CD4-positive, CD25-positive, alpha-beta regulatory T cell (primary cell): ENCODE data around the gene BUB1B. TPM values are rescaled to one million over a fixed set of nuclear protein-coding genes. Genes with fewer than 3 reads are reported as not detected.
"Not testable (repeated sequence)": the region's sequence is repeated elsewhere in the genome, so short reads cannot be mapped to it uniquely, and the experiment has no call there.

Experiments used
- ATAC-seq, 2 donors: fragments of 150-1000 bp; cut with Tn5 transposase; one replicate each; pipeline ENCODE4 v1.10.0; 2021; ENCODE audit warnings: low read depth in 2 of 2, moderate number of reproducible peaks in 2 of 2, moderate library complexity in 1 of 2
- DNase-seq, 3 donors: peaks; one replicate each; pipeline versions ENCODE4 v3.0.0 to v3.0.0-alpha.2; 2012 to 2022; ENCODE audit warnings: mixed read lengths in 1 of 3
- H3K27ac ChIP-seq: one replicate; pipeline ENCODE4 v1.7.0; 2013; ENCODE audit warnings: mild to moderate bottlenecking, low read length; ENCODE audit not compliant: insufficient read depth, poor library complexity, severe bottlenecking
- H3K27me3 ChIP-seq: one replicate; pipeline ENCODE4 v1.7.0; 2013; ENCODE audit warnings: low read length; ENCODE audit not compliant: control insufficient read depth, insufficient read depth
- H3K36me3 ChIP-seq: one replicate; pipeline ENCODE4 v1.7.0; 2013; ENCODE audit warnings: mild to moderate bottlenecking, low read length, moderate library complexity; ENCODE audit not compliant: control insufficient read depth, insufficient read depth
- H3K4me1 ChIP-seq: 2 replicates; pipeline ENCODE4 v1.7.0; 2013; ENCODE audit warnings: mild to moderate bottlenecking, low read length; ENCODE audit not compliant: insufficient read depth, control insufficient read depth, poor library complexity, severe bottlenecking
- H3K4me3 ChIP-seq: one replicate; pipeline ENCODE4 v1.7.0; 2013; ENCODE audit warnings: low read depth, mild to moderate bottlenecking, low read length, moderate library complexity
- H3K9me3 ChIP-seq, 2 experiments: 1 replicate in 1 of 2; 2 replicates in 1 of 2; pipeline ENCODE4 v1.7.0; 2013; ENCODE audit warnings: low read length in 2 of 2, mild to moderate bottlenecking in 1 of 2, moderate library complexity in 1 of 2; ENCODE audit not compliant: control insufficient read depth in 2 of 2
- H3K27ac Mint-ChIP-seq, 3 donors: one replicate each; pipeline ENCODE4 v1.8.0; 2020 to 2022; ENCODE audit warnings: mild to moderate bottlenecking in 3 of 3, mixed read lengths in 3 of 3, moderate library complexity in 2 of 3
- H3K27me3 Mint-ChIP-seq: one replicate; pipeline ENCODE4 v1.8.0; 2022; ENCODE audit warnings: mild to moderate bottlenecking, mixed read lengths
- H3K36me3 Mint-ChIP-seq: one replicate; pipeline ENCODE4 v1.8.0; 2020; ENCODE audit warnings: mixed read lengths
- H3K4me1 Mint-ChIP-seq, 4 donors: one replicate each; pipeline ENCODE4 v1.8.0; 2020 to 2022; ENCODE audit warnings: mixed read lengths in 4 of 4, mild to moderate bottlenecking in 1 of 4
- H3K4me3 Mint-ChIP-seq, 4 donors: one replicate each; pipeline ENCODE4 v1.8.0; 2020 to 2022; ENCODE audit warnings: mild to moderate bottlenecking in 4 of 4, mixed read lengths in 4 of 4, moderate library complexity in 3 of 4
- H3K9me3 Mint-ChIP-seq, 7 donors: one replicate each; pipeline ENCODE4 v1.8.0; 2020 to 2022; ENCODE audit warnings: mixed read lengths in 7 of 7, mild to moderate bottlenecking in 3 of 7, moderate library complexity in 2 of 7
- polyA plus RNA-seq, 4 donors: library from polyadenylated mRNA; unstranded; fragments of 300-500 nt; fragmentation: Illumina TruSeq; gene quantifications; one replicate each; pipeline ENCODE4 v1.2.3, GENCODE V29; 2021
- total RNA-seq: library from RNA; stranded (reverse); gene quantifications from one replicate; pipeline ENCODE4 v1.2.3, GENCODE V29; 2022

BUB1B gene
- total and polyA plus RNA-seq, 5 donors from 2014 or later = 0.37 to 4.8 (median 1.5) TPM; not detected in 1

- no peaks in the 10 kb centered on the region for H3K36me3 ChIP-seq
- Mint-ChIP-seq H3K4me3 (no peak overlapping the region), H3K27me3 (peaks cover 6% of the 10 kb centered on the region), H3K27ac (no peak overlapping the region), H3K4me1 (no peaks in the 10 kb centered on the region), H3K36me3 (no peaks in the 10 kb centered on the region), H3K9me3 (no peaks in the 10 kb centered on the region)
- no peaks in the 10 kb centered on the region for H3K4me1 ChIP-seq
- H3K27me3 ChIP-seq = peaks cover 2% of the 10 kb centered on the region
- no peak overlapping the region for H3K27ac ChIP-seq
- DNase-seq (no peak), ATAC-seq (no peak)
- H3K9me3 ChIP-seq = no peaks in the 10 kb centered on the region
- no peak overlapping the region for H3K4me3 ChIP-seq
Measured at GRCh38 chr15:40130118-40130517, 30.8 kb upstream of the BUB1B start.

- Mint-ChIP-seq H3K27ac (peak overlapping the region in 2 of 3 donors; percentile 2 to 11), H3K4me3 (no peak overlapping the region), H3K9me3 (no peaks in the 10 kb centered on the region), H3K27me3 (peaks cover 6% of the 10 kb centered on the region), H3K36me3 (no peaks in the 10 kb centered on the region), H3K4me1 (no peaks in the 10 kb centered on the region)
- H3K27me3 ChIP-seq = peaks cover 2% of the 10 kb centered on the region
- no peaks in the 10 kb centered on the region for H3K9me3 ChIP-seq
- H3K4me1 ChIP-seq = no peaks in the 10 kb centered on the region
- no peak overlapping the region for H3K4me3 ChIP-seq
- no peak overlapping the region for H3K27ac ChIP-seq
- no peaks in the 10 kb centered on the region for H3K36me3 ChIP-seq
- no peak for ATAC-seq
- peak in 1 of 3 donors; percentile 50 for DNase-seq
Measured at GRCh38 chr15:40130799-40131502, 29.9 kb upstream of the BUB1B start.

- H3K27me3 ChIP-seq = peaks cover 2% of the 10 kb centered on the region
- Mint-ChIP-seq H3K4me3 (no peak overlapping the region), H3K27me3 (peaks cover 6% of the 10 kb centered on the region), H3K4me1 (no peaks in the 10 kb centered on the region), H3K9me3 (peaks cover 0 to 2% (median 0%) of the 10 kb centered on the region in 7 donors), H3K27ac (no peak overlapping the region), H3K36me3 (no peaks in the 10 kb centered on the region)
- ATAC-seq = no peak
- H3K9me3 ChIP-seq = no peaks in the 10 kb centered on the region
- H3K4me1 ChIP-seq = no peaks in the 10 kb centered on the region
- H3K36me3 ChIP-seq = no peaks in the 10 kb centered on the region
- H3K4me3 ChIP-seq = no peak overlapping the region
- no peak overlapping the region for H3K27ac ChIP-seq
- no peak for DNase-seq
Measured at GRCh38 chr15:40133544-40133943, 27.3 kb upstream of the BUB1B start.

GRCh38 chr15:40134885-40135284 lies 26.0 kb upstream of the BUB1B start:
- Mint-ChIP-seq H3K4me3 (no peak overlapping the region), H3K4me1 (no peaks in the 10 kb centered on the region), H3K27me3 (no peaks in the 10 kb centered on the region), H3K36me3 (no peaks in the 10 kb centered on the region), H3K9me3 (peaks cover 0 to 2% (median 0%) of the 10 kb centered on the region in 7 donors), H3K27ac (no peak overlapping the region)
- no peaks in the 10 kb centered on the region for H3K27me3 ChIP-seq
- no peaks in the 10 kb centered on the region for H3K9me3 ChIP-seq
- DNase-seq (no peak), ATAC-seq (no peak)
- H3K4me1 ChIP-seq = no peaks in the 10 kb centered on the region
- no peak overlapping the region for H3K4me3 ChIP-seq
- H3K27ac ChIP-seq = no peak overlapping the region
- no peaks in the 10 kb centered on the region for H3K36me3 ChIP-seq

- H3K4me1 Mint-ChIP-seq, H3K4me1 ChIP-seq, H3K4me3 Mint-ChIP-seq, DNase-seq, H3K27ac Mint-ChIP-seq, H3K9me3 ChIP-seq, H3K4me3 ChIP-seq, H3K36me3 Mint-ChIP-seq, H3K9me3 Mint-ChIP-seq, H3K27me3 ChIP-seq, ATAC-seq, H3K36me3 ChIP-seq, H3K27me3 Mint-ChIP-seq, H3K27ac ChIP-seq: not testable (repeated sequence)
Measured at GRCh38 chr15:40135846-40136450, 24.9 kb upstream of the BUB1B start.

- Mint-ChIP-seq H3K9me3 (peaks cover 0 to 2% (median 0%) of the 10 kb centered on the region in 7 donors), H3K27ac (no peak overlapping the region), H3K4me1 (no peaks in the 10 kb centered on the region), H3K4me3 (no peak overlapping the region), H3K36me3 (no peaks in the 10 kb centered on the region), H3K27me3 (no peaks in the 10 kb centered on the region)
- Histone ChIP-seq H3K4me3 (no peak overlapping the region), H3K9me3 (no peaks in the 10 kb centered on the region), H3K27me3 (no peaks in the 10 kb centered on the region), H3K4me1 (no peaks in the 10 kb centered on the region), H3K27ac (no peak overlapping the region), H3K36me3 (no peaks in the 10 kb centered on the region)
- DNase-seq (no peak), ATAC-seq (no peak)
Measured at GRCh38 chr15:40136470-40137302, 24.2 kb upstream of the BUB1B start.

- H3K4me3 Mint-ChIP-seq = no peak overlapping the region
- H3K36me3 Mint-ChIP-seq = no peaks in the 10 kb centered on the region
- H3K27me3 Mint-ChIP-seq = no peaks in the 10 kb centered on the region
- Histone ChIP-seq H3K27ac (no peak overlapping the region), H3K36me3 (no peaks in the 10 kb centered on the region), H3K27me3 (no peaks in the 10 kb centered on the region), H3K9me3 (no peaks in the 10 kb centered on the region), H3K4me3 (no peak overlapping the region), H3K4me1 (no peaks in the 10 kb centered on the region)
- DNase-seq (no peak), ATAC-seq (no peak)
- no peaks in the 10 kb centered on the region for H3K4me1 Mint-ChIP-seq
- H3K27ac Mint-ChIP-seq = no peak overlapping the region
- H3K9me3 Mint-ChIP-seq = peaks cover 0 to 3% (median 0%) of the 10 kb centered on the region in 7 donors
Measured at GRCh38 chr15:40137303-40138200, 23.3 kb upstream of the BUB1B start.
